ENCODE data around the gene TMEM184C. TPM values are rescaled to one million over a fixed set of nuclear protein-coding genes. Genes with fewer than 3 reads are reported as not detected.
A peak's percentile ranks its signal among the peaks of the same experiment; 100 is the strongest.

The TMEM184C gene
- total RNA-seq, 1 donor from 2014 or later, result 34.7 TPM

DNA sequence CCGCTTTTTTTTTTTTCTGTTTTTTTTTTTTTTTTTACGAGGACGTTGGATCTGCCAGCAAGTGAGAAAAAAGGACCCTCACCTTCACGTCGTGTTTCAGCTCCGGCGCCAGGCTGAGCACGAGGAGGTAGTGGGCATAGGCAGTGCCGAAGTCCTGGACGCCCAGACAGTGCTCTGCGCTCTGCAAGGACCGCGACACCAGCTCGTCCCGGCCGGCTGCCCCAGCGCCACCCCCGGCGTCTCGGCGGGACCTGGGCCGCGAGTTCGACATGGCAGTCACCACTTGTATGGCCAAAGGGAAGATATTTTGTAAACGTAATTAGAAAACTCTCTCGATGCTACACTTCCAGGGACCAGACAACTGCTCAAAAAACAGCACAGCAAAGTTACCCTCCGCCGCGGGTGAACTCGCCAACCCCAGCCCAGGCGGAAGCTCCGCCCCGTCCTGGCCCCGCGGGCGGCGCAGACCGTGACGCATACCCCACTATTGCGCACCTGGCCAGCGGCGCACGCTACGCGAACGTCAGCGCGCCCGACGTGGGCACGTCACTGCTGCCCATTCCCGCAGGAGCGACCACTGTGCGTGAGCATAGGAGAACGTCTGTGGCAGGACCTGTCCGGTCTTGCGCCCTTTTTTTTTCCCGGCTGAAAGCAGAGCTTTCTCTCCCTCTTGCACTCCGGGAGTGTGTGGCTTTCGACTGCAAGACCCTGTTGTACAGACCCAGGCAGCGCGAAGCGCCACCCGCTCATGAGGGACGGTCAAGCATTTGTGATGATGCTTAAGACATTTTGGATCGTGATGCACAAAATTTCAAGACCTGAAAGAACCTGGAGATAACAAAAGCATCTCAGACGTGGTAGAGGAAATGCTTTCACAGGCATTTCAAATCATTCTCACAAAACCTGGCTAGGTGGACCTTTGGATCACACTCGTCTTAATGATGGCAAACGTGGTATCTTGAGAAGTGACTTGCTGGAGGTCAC is 66.8 kb downstream of the TMEM184C start, which contains the start of gene PRMT9:
PRMT9 (minus strand) TSS at position 447 of the 984 bp plus-strand sequence; CDS start at position 271, 176 bp downstream.
- Mint-ChIP-seq H3K4me3 (peak within 1 kb of the TSS; percentile 86), H3K27me3 (ENCODE audit: low read depth) (no peaks in the 10 kb centered on the region), H3K36me3 (peaks cover 4% of the 10 kb centered on the region), H3K9me3 (peaks cover 6% of the 10 kb centered on the region), H3K27ac (peak within 1 kb of the TSS; percentile 91), H3K4me1 (peaks cover 18% of the 10 kb centered on the region)
- peak; percentile 64 to 86 for DNase-seq (ENCODE audit: low spot score in 2 of 2, unreplicated experiment in 2 of 2)
- TF ChIP-seq, protein P1, sequence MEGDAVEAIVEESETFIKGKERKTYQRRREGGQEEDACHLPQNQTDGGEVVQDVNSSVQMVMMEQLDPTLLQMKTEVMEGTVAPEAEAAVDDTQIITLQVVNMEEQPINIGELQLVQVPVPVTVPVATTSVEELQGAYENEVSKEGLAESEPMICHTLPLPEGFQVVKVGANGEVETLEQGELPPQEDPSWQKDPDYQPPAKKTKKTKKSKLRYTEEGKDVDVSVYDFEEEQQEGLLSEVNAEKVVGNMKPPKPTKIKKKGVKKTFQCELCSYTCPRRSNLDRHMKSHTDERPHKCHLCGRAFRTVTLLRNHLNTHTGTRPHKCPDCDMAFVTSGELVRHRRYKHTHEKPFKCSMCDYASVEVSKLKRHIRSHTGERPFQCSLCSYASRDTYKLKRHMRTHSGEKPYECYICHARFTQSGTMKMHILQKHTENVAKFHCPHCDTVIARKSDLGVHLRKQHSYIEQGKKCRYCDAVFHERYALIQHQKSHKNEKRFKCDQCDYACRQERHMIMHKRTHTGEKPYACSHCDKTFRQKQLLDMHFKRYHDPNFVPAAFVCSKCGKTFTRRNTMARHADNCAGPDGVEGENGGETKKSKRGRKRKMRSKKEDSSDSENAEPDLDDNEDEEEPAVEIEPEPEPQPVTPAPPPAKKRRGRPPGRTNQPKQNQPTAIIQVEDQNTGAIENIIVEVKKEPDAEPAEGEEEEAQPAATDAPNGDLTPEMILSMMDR (IDR thresholded peaks at IDR 0.05; ENCODE audit: unreplicated experiment), result no peak

GRCh38 chr4:147689067-147689466 is 71.9 kb downstream of the TMEM184C start:
- no peaks in the 10 kb centered on the region for H3K36me3 Mint-ChIP-seq
- TF ChIP-seq, protein P1 (IDR thresholded peaks at IDR 0.05; ENCODE audit: unreplicated experiment), result no peak
- peaks cover 1% of the 10 kb centered on the region for H3K27me3 Mint-ChIP-seq (ENCODE audit: low read depth)
- H3K4me1 Mint-ChIP-seq, result peaks cover 4% of the 10 kb centered on the region
- peaks cover 6% of the 10 kb centered on the region for H3K9me3 Mint-ChIP-seq
- no peak overlapping the region for H3K4me3 Mint-ChIP-seq
- DNase-seq (ENCODE audit: low spot score in 2 of 2, unreplicated experiment in 2 of 2), result no peak
- no peak overlapping the region for H3K27ac Mint-ChIP-seq

- no peak overlapping the region for H3K27ac Mint-ChIP-seq
- no peak overlapping the region for H3K4me3 Mint-ChIP-seq
- no peaks in the 10 kb centered on the region for H3K9me3 Mint-ChIP-seq
- no peaks in the 10 kb centered on the region for H3K36me3 Mint-ChIP-seq
- DNase-seq (ENCODE audit: low spot score in 2 of 2, unreplicated experiment in 2 of 2), result no peak
- no peaks in the 10 kb centered on the region for H3K4me1 Mint-ChIP-seq
- TF ChIP-seq, protein P1 (IDR thresholded peaks at IDR 0.05; ENCODE audit: unreplicated experiment), result no peak
- peaks cover 1% of the 10 kb centered on the region for H3K27me3 Mint-ChIP-seq (ENCODE audit: low read depth)
These were observed 74.6 kb downstream of the TMEM184C start for GRCh38 chr4:147691820-147692219.

- no peak overlapping the region for H3K27ac Mint-ChIP-seq
- peaks cover 1% of the 10 kb centered on the region for H3K27me3 Mint-ChIP-seq (ENCODE audit: low read depth)
- TF ChIP-seq, protein P1 (IDR thresholded peaks at IDR 0.05; ENCODE audit: unreplicated experiment), result no peak
- H3K4me1 Mint-ChIP-seq, result no peaks in the 10 kb centered on the region
- DNase-seq (ENCODE audit: low spot score in 2 of 2, unreplicated experiment in 2 of 2), result no peak
- no peaks in the 10 kb centered on the region for H3K36me3 Mint-ChIP-seq
- H3K4me3 Mint-ChIP-seq, result no peak overlapping the region
- H3K9me3 Mint-ChIP-seq, result no peaks in the 10 kb centered on the region
These were observed 76.0 kb downstream of the TMEM184C start for GRCh38 chr4:147693218-147693617.

DNA sequence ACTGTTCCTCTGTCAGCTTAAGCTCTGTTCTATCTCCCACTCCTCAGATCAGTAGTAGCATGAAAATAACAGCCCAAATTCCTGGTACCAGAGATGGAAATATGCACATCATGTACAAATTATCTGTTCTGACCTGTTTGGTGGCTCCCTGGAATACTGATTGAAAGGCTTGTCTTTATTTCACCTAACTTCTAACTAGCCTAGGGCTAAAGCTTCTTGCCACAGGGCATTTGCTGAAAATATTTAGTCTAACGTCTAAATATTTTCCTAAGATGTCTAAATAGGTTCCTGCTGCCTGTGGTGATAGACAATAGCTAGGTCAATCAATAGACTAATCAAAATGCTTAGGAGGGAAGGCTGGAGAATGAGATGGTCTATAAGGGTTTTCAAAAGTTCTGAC is 79.7 kb downstream of the TMEM184C start:
- Mint-ChIP-seq H3K27me3 (ENCODE audit: low read depth) (no peaks in the 10 kb centered on the region), H3K27ac (no peak overlapping the region), H3K9me3 (peaks cover 4% of the 10 kb centered on the region), H3K4me3 (no peak overlapping the region), H3K36me3 (peaks cover 2% of the 10 kb centered on the region), H3K4me1 (no peaks in the 10 kb centered on the region)
- no peak for DNase-seq (ENCODE audit: low spot score in 2 of 2, unreplicated experiment in 2 of 2)
- TF ChIP-seq, protein P1 (IDR thresholded peaks at IDR 0.05; ENCODE audit: unreplicated experiment), result no peak
